ENCODE results near the gene DNAJC10. TPM values are rescaled to one million over a fixed set of nuclear protein-coding genes. Genes with fewer than 3 reads are reported as not detected.

Gene DNAJC10
- polyA plus RNA-seq, 1 donor = 168 TPM

GRCh38 chr2:182814804-182815203 is 98.7 kb downstream of the DNAJC10 start:
- Histone ChIP-seq H3K4me3 (ENCODE audit: low read length) (no peak overlapping the region), H3K27ac (ENCODE audit: low read length) (no peak overlapping the region), H3K9me3 (ENCODE audit: control insufficient read depth, low read depth, low read length) (no peaks in the 10 kb centered on the region), H3K36me3 (ENCODE audit: control insufficient read depth, insufficient read depth, low read length) (no peaks in the 10 kb centered on the region), H3K27me3 (ENCODE audit: control insufficient read depth, insufficient read depth, low read length) (no peaks in the 10 kb centered on the region), H3K4me1 (ENCODE audit: control insufficient read depth, insufficient read depth, low read length) (no peaks in the 10 kb centered on the region)
- DNase-seq = peak; percentile 13 to 32
- WGBS (ENCODE audit: insufficient coverage, low lambda C conversion rate) = 80% methylated on average over 1 of the region's 3 CpGs

- Histone ChIP-seq H3K4me3 (ENCODE audit: low read length) (no peak overlapping the region), H3K4me1 (ENCODE audit: control insufficient read depth, insufficient read depth, low read length) (no peaks in the 10 kb centered on the region), H3K36me3 (ENCODE audit: control insufficient read depth, insufficient read depth, low read length) (no peaks in the 10 kb centered on the region), H3K9me3 (ENCODE audit: control insufficient read depth, low read depth, low read length) (no peaks in the 10 kb centered on the region), H3K27ac (ENCODE audit: low read length) (no peak overlapping the region), H3K27me3 (ENCODE audit: control insufficient read depth, insufficient read depth, low read length) (no peaks in the 10 kb centered on the region)
- no peak for DNase-seq
Observed at GRCh38 chr2:182816866-182817265, 100.8 kb downstream of the DNAJC10 start.

- DNase-seq = no peak
- 50% methylated on average over 1 of the region's 2 CpGs for WGBS (ENCODE audit: insufficient coverage, low lambda C conversion rate)
- Histone ChIP-seq H3K9me3 (ENCODE audit: control insufficient read depth, low read depth, low read length) (no peaks in the 10 kb centered on the region), H3K4me1 (ENCODE audit: control insufficient read depth, insufficient read depth, low read length) (no peaks in the 10 kb centered on the region), H3K27me3 (ENCODE audit: control insufficient read depth, insufficient read depth, low read length) (no peaks in the 10 kb centered on the region), H3K4me3 (ENCODE audit: low read length) (no peak overlapping the region), H3K36me3 (ENCODE audit: control insufficient read depth, insufficient read depth, low read length) (no peaks in the 10 kb centered on the region), H3K27ac (ENCODE audit: low read length) (no peak overlapping the region)
Observed at GRCh38 chr2:182817558-182817957, 101.5 kb downstream of the DNAJC10 start.

GRCh38 chr2:182818501-182818900 is 102.4 kb downstream of the DNAJC10 start:
- Histone ChIP-seq H3K9me3 (ENCODE audit: control insufficient read depth, low read depth, low read length) (no peaks in the 10 kb centered on the region), H3K36me3 (ENCODE audit: control insufficient read depth, insufficient read depth, low read length) (no peaks in the 10 kb centered on the region), H3K27me3 (ENCODE audit: control insufficient read depth, insufficient read depth, low read length) (no peaks in the 10 kb centered on the region), H3K4me1 (ENCODE audit: control insufficient read depth, insufficient read depth, low read length) (no peaks in the 10 kb centered on the region), H3K27ac (ENCODE audit: low read length) (no peak overlapping the region), H3K4me3 (ENCODE audit: low read length) (no peak overlapping the region)
- no peak for DNase-seq
- 83% methylated on average over 2 of the region's 3 CpGs for WGBS (ENCODE audit: insufficient coverage, low lambda C conversion rate)

- H3K27ac ChIP-seq (ENCODE audit: low read length) = no peak overlapping the region
- no peaks in the 10 kb centered on the region for H3K36me3 ChIP-seq (ENCODE audit: control insufficient read depth, insufficient read depth, low read length)
- H3K4me1 ChIP-seq (ENCODE audit: control insufficient read depth, insufficient read depth, low read length) = no peaks in the 10 kb centered on the region
- WGBS (ENCODE audit: insufficient coverage, low lambda C conversion rate) = no CpG with 5 or more reads among the region's 4 CpGs
- no peaks in the 10 kb centered on the region for H3K27me3 ChIP-seq (ENCODE audit: control insufficient read depth, insufficient read depth, low read length)
- H3K9me3 ChIP-seq (ENCODE audit: control insufficient read depth, low read depth, low read length) = no peaks in the 10 kb centered on the region
- DNase-seq = no peak
- H3K4me3 ChIP-seq (ENCODE audit: low read length) = no peak overlapping the region
Observed at GRCh38 chr2:182818925-182819324, 102.9 kb downstream of the DNAJC10 start.

GRCh38 chr2:182819412-182819811 is 103.4 kb downstream of the DNAJC10 start:
- Histone ChIP-seq H3K9me3 (ENCODE audit: control insufficient read depth, low read depth, low read length) (no peaks in the 10 kb centered on the region), H3K27me3 (ENCODE audit: control insufficient read depth, insufficient read depth, low read length) (no peaks in the 10 kb centered on the region), H3K4me1 (ENCODE audit: control insufficient read depth, insufficient read depth, low read length) (no peaks in the 10 kb centered on the region), H3K4me3 (ENCODE audit: low read length) (no peak overlapping the region), H3K36me3 (ENCODE audit: control insufficient read depth, insufficient read depth, low read length) (no peaks in the 10 kb centered on the region), H3K27ac (ENCODE audit: low read length) (no peak overlapping the region)
- no CpG with 5 or more reads among the region's 4 CpGs for WGBS (ENCODE audit: insufficient coverage, low lambda C conversion rate)
- DNase-seq = no peak

- Histone ChIP-seq H3K4me1 (ENCODE audit: control insufficient read depth, insufficient read depth, low read length) (peaks cover 3% of the 10 kb centered on the region), H3K27ac (ENCODE audit: low read length) (no peak overlapping the region), H3K36me3 (ENCODE audit: control insufficient read depth, insufficient read depth, low read length) (no peaks in the 10 kb centered on the region), H3K9me3 (ENCODE audit: control insufficient read depth, low read depth, low read length) (no peaks in the 10 kb centered on the region), H3K27me3 (ENCODE audit: control insufficient read depth, insufficient read depth, low read length) (no peaks in the 10 kb centered on the region), H3K4me3 (ENCODE audit: low read length) (no peak overlapping the region)
- DNase-seq = no peak
- no CpG with 5 or more reads among the region's 2 CpGs for WGBS (ENCODE audit: insufficient coverage, low lambda C conversion rate)
Observed at GRCh38 chr2:182821182-182821581, 105.1 kb downstream of the DNAJC10 start.

GRCh38 chr2:182822733-182823132 is 106.7 kb downstream of the DNAJC10 start:
- Histone ChIP-seq H3K36me3 (ENCODE audit: control insufficient read depth, insufficient read depth, low read length) (no peaks in the 10 kb centered on the region), H3K4me1 (ENCODE audit: control insufficient read depth, insufficient read depth, low read length) (peaks cover 3% of the 10 kb centered on the region), H3K4me3 (ENCODE audit: low read length) (no peak overlapping the region), H3K27ac (ENCODE audit: low read length) (no peak overlapping the region), H3K9me3 (ENCODE audit: control insufficient read depth, low read depth, low read length) (no peaks in the 10 kb centered on the region), H3K27me3 (ENCODE audit: control insufficient read depth, insufficient read depth, low read length) (no peaks in the 10 kb centered on the region)
- DNase-seq = no peak
- 80% methylated on average over 1 of the region's 2 CpGs for WGBS (ENCODE audit: insufficient coverage, low lambda C conversion rate)

GRCh38 chr2:182824056-182824766 is 108.2 kb downstream of the DNAJC10 start:
- 75% methylated on average over 4 of the region's 5 CpGs for WGBS (ENCODE audit: insufficient coverage, low lambda C conversion rate)
- DNase-seq = peak in 1 of 2 donors; percentile 20
- no peaks in the 10 kb centered on the region for H3K36me3 ChIP-seq (ENCODE audit: control insufficient read depth, insufficient read depth, low read length)
- no peaks in the 10 kb centered on the region for H3K27me3 ChIP-seq (ENCODE audit: control insufficient read depth, insufficient read depth, low read length)
- no peak overlapping the region for H3K27ac ChIP-seq (ENCODE audit: low read length)
- H3K4me3 ChIP-seq (ENCODE audit: low read length) = no peak overlapping the region
- H3K9me3 ChIP-seq (ENCODE audit: control insufficient read depth, low read depth, low read length) = no peaks in the 10 kb centered on the region
- H3K4me1 ChIP-seq (ENCODE audit: control insufficient read depth, insufficient read depth, low read length) = peaks cover 3% of the 10 kb centered on the region

- H3K27me3 ChIP-seq (ENCODE audit: control insufficient read depth, insufficient read depth, low read length) = no peaks in the 10 kb centered on the region
- no peaks in the 10 kb centered on the region for H3K36me3 ChIP-seq (ENCODE audit: control insufficient read depth, insufficient read depth, low read length)
- no CpG with 5 or more reads among the region's 6 CpGs for WGBS (ENCODE audit: insufficient coverage, low lambda C conversion rate)
- H3K27ac ChIP-seq (ENCODE audit: low read length) = no peak overlapping the region
- DNase-seq = no peak
- no peaks in the 10 kb centered on the region for H3K9me3 ChIP-seq (ENCODE audit: control insufficient read depth, low read depth, low read length)
- no peak overlapping the region for H3K4me3 ChIP-seq (ENCODE audit: low read length)
- peaks cover 3% of the 10 kb centered on the region for H3K4me1 ChIP-seq (ENCODE audit: control insufficient read depth, insufficient read depth, low read length)
Observed at GRCh38 chr2:182824767-182825158, 108.7 kb downstream of the DNAJC10 start.

- Histone ChIP-seq H3K36me3 (ENCODE audit: control insufficient read depth, insufficient read depth, low read length) (no peaks in the 10 kb centered on the region), H3K27ac (ENCODE audit: low read length) (no peak overlapping the region), H3K4me3 (ENCODE audit: low read length) (no peak overlapping the region), H3K9me3 (ENCODE audit: control insufficient read depth, low read depth, low read length) (no peaks in the 10 kb centered on the region), H3K4me1 (ENCODE audit: control insufficient read depth, insufficient read depth, low read length) (peaks cover 3% of the 10 kb centered on the region), H3K27me3 (ENCODE audit: control insufficient read depth, insufficient read depth, low read length) (no peaks in the 10 kb centered on the region)
- WGBS (ENCODE audit: insufficient coverage, low lambda C conversion rate) = no CpG with 5 or more reads among the region's 1 CpG
- no peak for DNase-seq
Observed at GRCh38 chr2:182826064-182826463, 110.0 kb downstream of the DNAJC10 start.
